ENCODE measurements around the gene ZNF746. TPM values are rescaled to one million over a fixed set of nuclear protein-coding genes. Genes with fewer than 3 reads are reported as not detected.

The ZNF746 gene
- total and polyA plus RNA-seq, 10 of the 15 experiments (the other 5 are each of a cell fraction or from before 2014, with no cell fraction given), result 1.2 to 19.0 (median 6.3) TPM

DNA sequence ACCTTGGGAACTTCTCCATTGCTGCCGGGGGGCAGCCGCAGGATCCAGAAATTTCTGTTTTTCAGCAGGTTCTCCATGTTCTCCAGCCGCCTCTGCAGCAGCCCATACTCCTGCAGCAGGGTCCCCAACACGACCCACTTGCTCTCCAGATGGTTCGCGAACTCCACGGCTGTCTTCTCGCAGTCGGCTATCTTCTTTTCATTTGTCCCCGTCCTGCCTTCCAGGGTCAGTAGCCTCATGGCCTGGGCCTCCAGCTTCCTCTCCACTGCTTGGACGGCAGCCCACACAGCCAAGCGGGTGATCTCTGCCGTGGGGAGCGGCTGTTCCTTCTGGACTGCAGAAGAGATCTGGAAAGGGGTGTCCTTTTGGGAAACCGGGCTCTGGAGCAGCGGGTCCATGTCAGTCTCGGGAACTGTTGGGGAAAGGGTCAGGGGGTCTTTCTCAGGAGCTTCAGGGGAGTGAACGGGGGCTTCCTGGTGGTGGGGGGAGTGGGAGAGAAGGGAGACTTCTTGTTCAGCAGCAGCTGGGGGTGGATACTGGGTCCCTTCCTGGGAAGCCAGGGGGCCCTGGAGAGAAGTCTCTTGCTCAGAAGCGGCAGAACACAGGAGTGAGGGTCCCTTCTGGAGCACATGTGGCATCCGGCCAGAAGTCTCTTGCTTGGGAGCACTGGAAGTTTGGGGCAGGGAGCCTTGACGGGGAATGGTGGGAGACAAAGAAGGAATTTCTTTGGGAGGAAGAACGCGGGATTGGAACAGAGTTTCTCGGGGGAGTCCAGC is 42.2 kb downstream of the ZNF746 start:
- Histone ChIP-seq H4K20me1 (ENCODE audit: control insufficient read depth, insufficient read depth) (no peaks in the 10 kb centered on the region), H3K27ac (ENCODE audit: control insufficient read depth, insufficient read depth) (no peak overlapping the region), H3K36me3 (ENCODE audit: control insufficient read depth in 2 of 2, insufficient read depth in 2 of 2, low read length in 1 of 2) (peaks cover 4 to 9% of the 10 kb centered on the region in 2 experiments; a peak in 3 of 4 replicates), H2AFZ (ENCODE audit: control insufficient read depth, low read depth, low read length) (no peak overlapping the region), H3K9ac (ENCODE audit: control insufficient read depth, insufficient read depth, low read length) (no peak overlapping the region), H3K4me2 (ENCODE audit: control insufficient read depth, insufficient read depth) (no peak overlapping the region), H3K4me3 (no peak overlapping the region), H3K9me3 (replicated peaks; ENCODE audit: control insufficient read depth, insufficient read depth, low read length) (no peaks in the 10 kb centered on the region), H3K79me2 (ENCODE audit: control insufficient read depth, insufficient read depth, low read length) (peaks cover 10% of the 10 kb centered on the region), H3K4me1 (ENCODE audit: control insufficient read depth, insufficient read depth, low read length) (0 out of 2 replicates have a peak, but pooled peaks cover 6% of the 10 kb centered on the region), H3K27me3 (replicated peaks in 1 of 2; ENCODE audit: control insufficient read depth in 2 of 2, insufficient read depth in 2 of 2, low read length in 1 of 2) (no peaks in the 10 kb centered on the region)
- SMC1A ChIA-PET (ENCODE audit: uncharacterized antibody, unreplicated experiment), result no interaction called here
- in situ Hi-C loops (cut with MboI), result no loop called here
- FAIRE-seq (no peak), DNase-seq (ENCODE audit: low read depth, low spot score) (no peak), ATAC-seq (no peak)
- POLR2A ChIA-PET, result no interaction called here
- 94% methylated on average over 24 of the region's 24 CpGs for WGBS (ENCODE audit: insufficient coverage, insufficient replicate concordance, low lambda C conversion rate, missing lambda C conversion rate)
- RAD21 ChIA-PET (ENCODE audit: unreplicated experiment), result no interaction called here
- intact Hi-C loops (cut with micrococcal nuclease; ENCODE audit: unreplicated experiment), result loop anchor here (5.0 kb wide), 1 partner anchor 33 kb away; no protein-coding TSS in a partner anchor
- TF ChIP-seq SREBF2 (IDR thresholded peaks at IDR 0.05; ENCODE audit: low read length), result no peak
- no peak for TF ChIP-seq SP1 (IDR thresholded peaks at IDR 0.05; ENCODE audit: low read depth, low read length)
- TF ChIP-seq SMARCA5 (IDR thresholded peaks at IDR 0.05), result no peak
- no peak for TF ChIP-seq ZBTB33 (IDR thresholded peaks at IDR 0.05)
- no peak for TF ChIP-seq SPI1 (IDR thresholded peaks at IDR 0.05; ENCODE audit: borderline replicate concordance, insufficient read depth, low read depth, low read length)
- no peak for TF ChIP-seq YBX1 (IDR thresholded peaks at IDR 0.05)
- CTCF ChIA-PET, result no interaction called here
- no TSS peak for BruUV-seq (replicated peaks)
